Panc1 (cell line): ENCODE results near the gene FHIT. TPM values are rescaled to one million over a fixed set of nuclear protein-coding genes. Genes with fewer than 3 reads are reported as not detected.

Experiments
- ATAC-seq: fragments of 200-7000 bp; cut with Tn5 transposase; 2 replicates; pipeline ENCODE4 v1.9.1; 2020; ENCODE audit warnings: mild to moderate bottlenecking, moderate library complexity
- BruUV-seq: library from RNA; stranded (reverse); fragments of 400-500 nt; replicated peaks from 2 replicates; lab custom pipeline; 2021; lab: Mats Ljungman, UMichigan
- CTCF ChIA-PET: fragments of 300-600 bp; sonication (Branson Sonifier 250); formaldehyde crosslinking; loops from one replicate; lab custom pipeline; 2022; ENCODE audit warnings: antibody characterized with exemption; lab: Charles Lee
- POLR2A ChIA-PET: fragments of 300-600 bp; sonication (Branson Sonifier 250); formaldehyde crosslinking; loops from one replicate; lab custom pipeline; 2022; ENCODE audit warnings: antibody characterized with exemption; lab: Charles Lee
- DNase-seq: peaks from one replicate; pipeline ENCODE4 v3.0.0-alpha.2; 2010; ENCODE audit warnings: low read depth, low spot score
- H3K27ac ChIP-seq: 2 replicates; pipeline ENCODE4 v1.5.1; 2011; ENCODE audit warnings: mild to moderate bottlenecking, low read length, inconsistent platforms
- H3K27me3 ChIP-seq: fragments of 200-500 bp; sonication (Bioruptor generic); 2 replicates; pipeline ENCODE4 v1.6.0; 2014; ENCODE audit warnings: low read length, inconsistent platforms; ENCODE audit not compliant: control insufficient read depth, insufficient read depth
- H3K36me3 ChIP-seq: fragments of 200-500 bp; sonication (Bioruptor generic); 2 replicates; pipeline ENCODE4 v1.5.1; 2014; ENCODE audit warnings: inconsistent platforms, mild to moderate bottlenecking, low read length, moderate library complexity; ENCODE audit not compliant: control insufficient read depth, insufficient read depth
- H3K4me1 ChIP-seq: 2 replicates; pipeline ENCODE4 v1.5.1; 2011; ENCODE audit warnings: inconsistent platforms, mild to moderate bottlenecking, low read length, moderate library complexity; ENCODE audit not compliant: control insufficient read depth, insufficient read depth
- H3K4me3 ChIP-seq, 2 experiments: 2 replicates each; pipeline ENCODE4 v1.5.1; 2011 to 2012; ENCODE audit warnings: low read depth in 2 of 2, low read length in 2 of 2, mild to moderate bottlenecking in 2 of 2, inconsistent platforms in 1 of 2, moderate library complexity in 1 of 2
- H3K9me3 ChIP-seq: fragments of 200-500 bp; sonication (Bioruptor generic); 2 replicates; pipeline ENCODE4 v1.5.1; 2014; ENCODE audit warnings: low read depth, mild to moderate bottlenecking, inconsistent platforms, low read length, moderate library complexity; ENCODE audit not compliant: control insufficient read depth, insufficient read depth
- POLR2AphosphoS5 ChIP-seq: IDR thresholded peaks from 2 replicates; pipeline ENCODE4 v1.6.1; 2012; ENCODE audit warnings: mild to moderate bottlenecking, low read depth, low read length, moderate library complexity
- REST ChIP-seq, 2 experiments: IDR thresholded peaks; 2 replicates each; pipeline ENCODE4 v1.6.1; 2011 to 2012; ENCODE audit warnings: low read depth in 2 of 2, control low read depth in 1 of 2, low read length in 1 of 2, mild to moderate bottlenecking in 1 of 2, moderate library complexity in 1 of 2; ENCODE audit not compliant: insufficient read depth in 1 of 2
- SIN3A ChIP-seq: IDR thresholded peaks from 2 replicates; pipeline ENCODE4 v1.6.1; 2012; ENCODE audit warnings: low read depth, mild to moderate bottlenecking, low read length, moderate library complexity, borderline replicate concordance; ENCODE audit not compliant: insufficient read depth
- TCF7L2 ChIP-seq: IDR thresholded peaks from 2 replicates; pipeline ENCODE4 v1.6.1; 2011; ENCODE audit warnings: mild to moderate bottlenecking, low read depth, low read length, inconsistent platforms
- in situ Hi-C: cut with HindIII; loops from 2 replicates; pipeline ENCODE4 v1.10.0; 2016; ENCODE audit warnings: low sequenced_read_pairs, low pct_unique_long_range_greater_than_20kb
- intact Hi-C: fragments of 100-400 bp; cut with micrococcal nuclease; formaldehyde crosslinking; loops from one replicate; pipeline ENCODE4 v1.10.0; 2022; ENCODE audit not compliant: unreplicated experiment
- total RNA-seq: library from RNA; stranded (reverse); gene quantifications from one replicate; pipeline ENCODE4 v1.2.1, GENCODE V29; 2021; ENCODE audit not compliant: unreplicated experiment
- TF ChIP-seq, protein P1 (sequence below): fragments of 450-650 bp; IDR thresholded peaks from 2 replicates; pipeline ENCODE4 v1.5.1; 2017; ENCODE audit warnings: mild to moderate bottlenecking

FHIT gene
- total RNA-seq, 1 experiment from 2014 or later: 2.2 TPM

GRCh38 chr3:60229502-60229901 is 1021.8 kb downstream of the FHIT start:
- Histone ChIP-seq H3K4me3 (no peak overlapping the region), H3K36me3 (no peaks in the 10 kb centered on the region), H3K4me1 (no peaks in the 10 kb centered on the region), H3K27ac (no peak overlapping the region), H3K27me3 (no peaks in the 10 kb centered on the region), H3K9me3 (no peaks in the 10 kb centered on the region)
- DNase-seq (no peak), ATAC-seq (no peak)
- BruUV-seq: no TSS peak
- intact Hi-C loops: no loop called here
- ChIA-PET POLR2A (no interaction called here), CTCF (no interaction called here)
- TF ChIP-seq POLR2AphosphoS5: no peak
- TF ChIP-seq REST (IDR thresholded peaks at IDR 0.05; ENCODE audit: insufficient read depth in 1 of 2, low read depth in 2 of 2, low read length in 1 of 2): no peak
- TF ChIP-seq SIN3A: no peak
- TF ChIP-seq TCF7L2: no peak
- TF ChIP-seq, protein P1, sequence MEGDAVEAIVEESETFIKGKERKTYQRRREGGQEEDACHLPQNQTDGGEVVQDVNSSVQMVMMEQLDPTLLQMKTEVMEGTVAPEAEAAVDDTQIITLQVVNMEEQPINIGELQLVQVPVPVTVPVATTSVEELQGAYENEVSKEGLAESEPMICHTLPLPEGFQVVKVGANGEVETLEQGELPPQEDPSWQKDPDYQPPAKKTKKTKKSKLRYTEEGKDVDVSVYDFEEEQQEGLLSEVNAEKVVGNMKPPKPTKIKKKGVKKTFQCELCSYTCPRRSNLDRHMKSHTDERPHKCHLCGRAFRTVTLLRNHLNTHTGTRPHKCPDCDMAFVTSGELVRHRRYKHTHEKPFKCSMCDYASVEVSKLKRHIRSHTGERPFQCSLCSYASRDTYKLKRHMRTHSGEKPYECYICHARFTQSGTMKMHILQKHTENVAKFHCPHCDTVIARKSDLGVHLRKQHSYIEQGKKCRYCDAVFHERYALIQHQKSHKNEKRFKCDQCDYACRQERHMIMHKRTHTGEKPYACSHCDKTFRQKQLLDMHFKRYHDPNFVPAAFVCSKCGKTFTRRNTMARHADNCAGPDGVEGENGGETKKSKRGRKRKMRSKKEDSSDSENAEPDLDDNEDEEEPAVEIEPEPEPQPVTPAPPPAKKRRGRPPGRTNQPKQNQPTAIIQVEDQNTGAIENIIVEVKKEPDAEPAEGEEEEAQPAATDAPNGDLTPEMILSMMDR: no peak
- in situ Hi-C loops: no loop called here

DNA sequence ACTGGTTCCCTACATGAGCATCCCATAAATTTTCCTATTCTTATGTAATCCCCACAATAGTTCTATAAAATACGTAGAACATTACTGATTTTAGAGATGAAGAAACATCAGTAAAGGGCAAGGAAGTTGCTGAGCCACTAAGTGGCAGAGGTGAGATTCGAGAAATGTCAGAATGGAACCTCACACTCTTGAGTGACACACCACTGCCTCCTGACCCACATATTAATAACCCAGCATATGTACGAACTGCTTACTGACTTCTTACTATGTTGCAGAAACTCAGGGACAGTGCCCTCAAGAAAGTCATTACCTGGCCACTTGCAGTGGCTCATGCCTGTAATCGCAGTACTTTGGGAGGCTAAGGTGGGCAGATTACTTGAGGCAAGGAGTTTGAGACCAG is 1022.4 kb downstream of the FHIT start:
- H3K4me1 ChIP-seq: no peaks in the 10 kb centered on the region
- H3K9me3 ChIP-seq: no peaks in the 10 kb centered on the region
- no peak overlapping the region for H3K4me3 ChIP-seq
- in situ Hi-C loops (no loop called here), intact Hi-C loops (no loop called here)
- ChIA-PET POLR2A (no interaction called here), CTCF (no interaction called here)
- no peak overlapping the region for H3K27ac ChIP-seq
- no peak for ATAC-seq
- TF ChIP-seq POLR2AphosphoS5 (no peak), TCF7L2 (no peak), SIN3A (no peak), REST (IDR thresholded peaks at IDR 0.05; ENCODE audit: insufficient read depth in 1 of 2, low read depth in 2 of 2, low read length in 1 of 2) (no peak)
- TF ChIP-seq, protein P1: no peak
- DNase-seq: no peak
- no TSS peak for BruUV-seq
- no peaks in the 10 kb centered on the region for H3K27me3 ChIP-seq
- no peaks in the 10 kb centered on the region for H3K36me3 ChIP-seq
